Peyer's patch (tissue), 4 donors: ENCODE results near the gene FOXP4. TPM values are rescaled to one million over a fixed set of nuclear protein-coding genes. Genes with fewer than 3 reads are reported as not detected.
A peak's percentile ranks its signal among the peaks of the same experiment; 100 is the strongest.

Experiments
- DNase-seq, 3 donors: peaks; one replicate each; pipeline ENCODE4 v3.0.0-alpha.2; 2017 to 2019
- H3K27ac ChIP-seq, 4 donors: fragments of 200-600 bp; sonication (generic); one replicate each; pipeline ENCODE4 v1.5.1; 2016 to 2019
- H3K27me3 ChIP-seq, 2 donors: fragments of 200-600 bp; sonication (generic); one replicate each; pipeline ENCODE4 v1.5.1; 2019
- H3K36me3 ChIP-seq, 3 donors: fragments of 200-600 bp; sonication (generic); one replicate each; pipeline ENCODE4 v1.5.1; 2016 to 2019
- H3K4me1 ChIP-seq, 4 donors: fragments of 200-600 bp; sonication (generic); one replicate each; pipeline ENCODE4 v1.5.1; 2016 to 2019
- H3K4me3 ChIP-seq, 4 donors: fragments of 200-600 bp; sonication (generic); 1 replicate in 3 of 4; 2 replicates in 1 of 4; pipeline ENCODE4 v1.5.1; 2016 to 2019; ENCODE audit warnings: mild to moderate bottlenecking in 1 of 4
- H3K9me3 ChIP-seq, 4 donors: fragments of 200-600 bp; sonication (generic); one replicate each; pipeline ENCODE4 v1.5.1; 2016 to 2019; ENCODE audit warnings: mild to moderate bottlenecking in 1 of 4
- POLR2A ChIP-seq, 2 donors: fragments of 450-650 bp; IDR thresholded peaks; one replicate each; pipeline ENCODE4 v1.5.1; 2017; ENCODE audit warnings: antibody characterized with exemption in 2 of 2, mild to moderate bottlenecking in 2 of 2, moderate library complexity in 2 of 2
- total RNA-seq, 4 donors: library from RNA; depleted of rRNA; stranded (reverse); fragments of >200 nt; gene quantifications; one replicate each; pipeline ENCODE4 v1.1.0, GENCODE V29; 2016
- TF ChIP-seq, protein P1 (sequence below), 6 experiments: fragments of 450-650 bp in 4 of 6; fragments of 200-600 bp in 2 of 6; sonication (generic) in 1 of 6; IDR thresholded peaks; one replicate each; pipeline ENCODE4 v1.5.1; 2017 to 2019; ENCODE audit warnings: antibody characterized with exemption in 6 of 6, mild to moderate bottlenecking in 3 of 6, moderate library complexity in 1 of 6

FOXP4 gene
- total RNA-seq, 4 donors from 2014 or later, result 13.2 to 36.5 (median 20.0) TPM

- Histone ChIP-seq H3K9me3 (no peaks in the 10 kb centered on the region), H3K36me3 (peaks cover 0 to 40% (median 0%) of the 10 kb centered on the region in 3 donors), H3K27ac (no peak overlapping the region), H3K4me1 (peaks cover 0 to 8% (median 2%) of the 10 kb centered on the region in 4 donors), H3K27me3 (no peaks in the 10 kb centered on the region), H3K4me3 (no peak overlapping the region)
- TF ChIP-seq, protein P1, sequence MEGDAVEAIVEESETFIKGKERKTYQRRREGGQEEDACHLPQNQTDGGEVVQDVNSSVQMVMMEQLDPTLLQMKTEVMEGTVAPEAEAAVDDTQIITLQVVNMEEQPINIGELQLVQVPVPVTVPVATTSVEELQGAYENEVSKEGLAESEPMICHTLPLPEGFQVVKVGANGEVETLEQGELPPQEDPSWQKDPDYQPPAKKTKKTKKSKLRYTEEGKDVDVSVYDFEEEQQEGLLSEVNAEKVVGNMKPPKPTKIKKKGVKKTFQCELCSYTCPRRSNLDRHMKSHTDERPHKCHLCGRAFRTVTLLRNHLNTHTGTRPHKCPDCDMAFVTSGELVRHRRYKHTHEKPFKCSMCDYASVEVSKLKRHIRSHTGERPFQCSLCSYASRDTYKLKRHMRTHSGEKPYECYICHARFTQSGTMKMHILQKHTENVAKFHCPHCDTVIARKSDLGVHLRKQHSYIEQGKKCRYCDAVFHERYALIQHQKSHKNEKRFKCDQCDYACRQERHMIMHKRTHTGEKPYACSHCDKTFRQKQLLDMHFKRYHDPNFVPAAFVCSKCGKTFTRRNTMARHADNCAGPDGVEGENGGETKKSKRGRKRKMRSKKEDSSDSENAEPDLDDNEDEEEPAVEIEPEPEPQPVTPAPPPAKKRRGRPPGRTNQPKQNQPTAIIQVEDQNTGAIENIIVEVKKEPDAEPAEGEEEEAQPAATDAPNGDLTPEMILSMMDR (IDR thresholded peaks at IDR 0.05), result no peak
- no peak for TF ChIP-seq POLR2A (IDR thresholded peaks at IDR 0.05)
- no peak for DNase-seq
Observed at GRCh38 chr6:41600499-41601247, 54.5 kb downstream of the FOXP4 start.

DNA sequence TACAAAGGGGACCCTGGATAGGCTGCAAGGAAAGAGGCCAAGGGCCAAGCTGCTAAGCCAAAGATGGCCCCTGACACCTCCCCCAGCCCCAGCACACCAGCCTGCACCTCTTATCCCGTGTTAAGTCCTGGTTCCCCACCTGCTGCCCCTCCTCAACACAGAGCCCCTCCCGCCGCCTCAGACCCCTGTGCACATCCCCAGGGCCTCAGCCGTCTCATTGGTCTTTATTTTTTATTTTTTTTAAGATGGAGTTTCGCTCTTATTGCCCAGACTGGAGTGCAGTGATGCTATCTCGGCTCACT is 55.0 kb downstream of the FOXP4 start:
- Histone ChIP-seq H3K4me3 (no peak overlapping the region), H3K27me3 (no peaks in the 10 kb centered on the region), H3K9me3 (no peaks in the 10 kb centered on the region), H3K36me3 (peaks cover 0 to 36% (median 0%) of the 10 kb centered on the region in 3 donors), H3K4me1 (peaks cover 0 to 8% (median 2%) of the 10 kb centered on the region in 4 donors), H3K27ac (no peak overlapping the region)
- no peak for DNase-seq
- TF ChIP-seq, protein P1 (IDR thresholded peaks at IDR 0.05), result no peak
- TF ChIP-seq POLR2A (IDR thresholded peaks at IDR 0.05), result no peak

DNA sequence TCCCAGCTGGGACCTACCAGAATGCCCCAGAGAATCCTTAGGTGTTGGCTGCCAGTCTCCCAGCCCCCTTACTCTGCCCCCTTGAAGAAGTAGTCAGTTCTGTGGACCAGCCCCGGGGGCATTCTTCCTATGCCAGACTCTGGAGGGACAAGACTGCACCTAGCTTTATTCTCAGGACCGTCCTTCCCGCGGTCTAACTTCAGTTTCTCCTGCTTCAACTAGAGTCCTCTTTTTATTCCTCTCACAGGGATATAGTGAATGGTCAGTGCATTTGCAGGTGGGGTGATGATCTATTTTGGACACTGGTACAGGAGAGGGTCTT is 56.2 kb downstream of the FOXP4 start:
- Histone ChIP-seq H3K9me3 (no peaks in the 10 kb centered on the region), H3K27ac (no peak overlapping the region), H3K4me3 (no peak overlapping the region), H3K4me1 (peaks cover 0 to 8% (median 2%) of the 10 kb centered on the region in 4 donors), H3K27me3 (no peaks in the 10 kb centered on the region), H3K36me3 (peaks cover 0 to 25% (median 0%) of the 10 kb centered on the region in 3 donors)
- TF ChIP-seq POLR2A (IDR thresholded peaks at IDR 0.05), result no peak
- TF ChIP-seq, protein P1 (IDR thresholded peaks at IDR 0.05), result no peak
- no peak for DNase-seq

DNA sequence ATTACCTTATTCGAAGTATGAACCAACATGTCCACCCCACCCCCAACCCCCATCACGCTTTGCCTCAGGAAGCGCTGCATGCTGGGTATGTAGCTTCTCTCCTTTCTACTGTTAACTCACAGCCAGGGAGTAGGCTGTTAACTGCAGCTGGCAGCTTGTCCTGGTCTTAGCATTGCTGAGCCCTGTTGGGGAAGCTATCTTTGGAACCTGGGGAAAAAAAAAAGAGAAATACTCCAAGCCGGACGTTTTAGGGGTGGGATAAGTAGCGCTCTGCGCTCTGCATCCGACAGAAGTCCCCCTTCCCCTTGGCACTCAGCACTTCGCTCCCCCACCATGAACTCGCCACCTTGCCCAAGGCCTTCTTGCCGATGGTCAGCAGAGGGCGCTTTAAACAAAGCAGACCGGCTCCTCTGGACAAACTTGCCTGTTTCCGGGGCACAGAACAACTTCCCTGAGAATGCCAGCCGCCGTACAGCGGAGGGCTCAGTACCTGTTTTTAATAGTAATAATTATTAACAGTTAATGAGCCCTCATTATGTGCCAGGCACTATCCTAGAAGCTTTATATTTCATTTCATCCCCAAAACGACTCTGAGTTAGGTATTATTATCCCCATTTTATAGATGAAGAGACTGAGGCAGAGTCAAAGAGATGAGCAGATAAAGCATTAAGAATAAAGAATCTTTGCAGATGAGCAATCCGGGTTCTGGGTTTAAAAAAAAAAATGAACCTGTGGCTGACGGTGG is 56.9 kb downstream of the FOXP4 start:
- Histone ChIP-seq H3K27ac (no peak overlapping the region), H3K4me1 (peaks cover 0 to 8% (median 2%) of the 10 kb centered on the region in 4 donors), H3K9me3 (no peaks in the 10 kb centered on the region), H3K4me3 (no peak overlapping the region), H3K27me3 (no peaks in the 10 kb centered on the region), H3K36me3 (peaks cover 0 to 18% (median 0%) of the 10 kb centered on the region in 3 donors)
- no peak for TF ChIP-seq POLR2A (IDR thresholded peaks at IDR 0.05)
- TF ChIP-seq, protein P1 (IDR thresholded peaks at IDR 0.05), result peak; percentile 32 to 88 (median 76)
- DNase-seq, result peak; percentile 70 to 88 (median 79)

DNA sequence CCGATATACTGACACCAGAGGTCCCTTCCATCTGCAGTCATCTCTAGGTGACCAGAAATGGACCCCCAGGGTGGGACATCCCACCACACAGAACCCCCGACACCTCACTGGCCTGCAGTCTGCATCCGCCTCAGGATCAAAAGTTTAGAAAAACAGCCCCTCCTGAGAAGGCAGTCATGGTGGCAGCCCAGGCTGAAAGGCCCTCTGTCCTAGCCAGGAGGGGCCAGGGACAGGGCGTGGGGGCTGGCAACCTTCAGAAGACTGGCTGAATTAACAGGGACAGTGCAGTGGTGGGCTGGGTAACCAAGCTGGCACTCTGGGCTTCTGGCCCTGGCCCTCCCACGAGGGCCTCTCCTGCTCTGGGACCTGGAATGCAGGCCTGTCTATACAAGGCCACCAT is 57.8 kb downstream of the FOXP4 start:
- peaks cover 0 to 11% (median 0%) of the 10 kb centered on the region in 3 donors for H3K36me3 ChIP-seq
- H3K27ac ChIP-seq, result no peak overlapping the region
- peaks cover 0 to 8% (median 2%) of the 10 kb centered on the region in 4 donors for H3K4me1 ChIP-seq
- TF ChIP-seq, protein P1 (IDR thresholded peaks at IDR 0.05), result no peak
- no peak for TF ChIP-seq POLR2A (IDR thresholded peaks at IDR 0.05)
- H3K9me3 ChIP-seq, result no peaks in the 10 kb centered on the region
- H3K27me3 ChIP-seq, result no peaks in the 10 kb centered on the region
- DNase-seq, result no peak
- H3K4me3 ChIP-seq, result no peak overlapping the region
